ENCODE results near the gene GREB1L.
"Not testable (repeated sequence)": the region's sequence is repeated elsewhere in the genome, so short reads cannot be mapped to it uniquely, and the experiment has no call there.

GREB1L gene

GRCh38 chr18:21265971-21266673 lies 24.1 kb downstream of the GREB1L start:
- no peak for DNase-seq

GRCh38 chr18:21267400-21267799 lies 25.4 kb downstream of the GREB1L start:
- DNase-seq, result no peak

GRCh38 chr18:21269349-21269748 lies 27.3 kb downstream of the GREB1L start:
- no peak for DNase-seq

- DNase-seq, result no peak
Observed at GRCh38 chr18:21270453-21270852, 28.4 kb downstream of the GREB1L start.

GRCh38 chr18:21272016-21272579 lies 30.1 kb downstream of the GREB1L start:
- no peak for DNase-seq

GRCh38 chr18:21273568-21273967 lies 31.5 kb downstream of the GREB1L start:
- no peak for DNase-seq

- no peak for DNase-seq
Observed at GRCh38 chr18:21275645-21276044, 33.6 kb downstream of the GREB1L start.

- DNase-seq, result no peak
Observed at GRCh38 chr18:21277578-21277977, 35.5 kb downstream of the GREB1L start.

- not testable (repeated sequence) for DNase-seq
Observed at GRCh38 chr18:21278218-21278617, 36.2 kb downstream of the GREB1L start.

- no peak for DNase-seq
Observed at GRCh38 chr18:21281603-21282002, 39.6 kb downstream of the GREB1L start.

- no peak for DNase-seq
Observed at GRCh38 chr18:21284540-21284939, 42.5 kb downstream of the GREB1L start.

GRCh38 chr18:21289827-21290226 lies 47.8 kb downstream of the GREB1L start:
- DNase-seq, result no peak

- DNase-seq, result no peak
Observed at GRCh38 chr18:21291106-21291505, 49.1 kb downstream of the GREB1L start.

- DNase-seq, result no peak
Observed at GRCh38 chr18:21293479-21293878, 51.4 kb downstream of the GREB1L start.

GRCh38 chr18:21295101-21295500 lies 53.1 kb downstream of the GREB1L start:
- DNase-seq, result no peak

- no peak for DNase-seq
Observed at GRCh38 chr18:21296045-21296444, 54.0 kb downstream of the GREB1L start.

- no peak for DNase-seq
Observed at GRCh38 chr18:21298351-21298750, 56.3 kb downstream of the GREB1L start.

GRCh38 chr18:21300035-21300907 lies 58.2 kb downstream of the GREB1L start:
- no peak for DNase-seq

- DNase-seq, result no peak
Observed at GRCh38 chr18:21300908-21301200, 58.8 kb downstream of the GREB1L start.

GRCh38 chr18:21303445-21303844 lies 61.4 kb downstream of the GREB1L start:
- DNase-seq, result no peak

- no peak for DNase-seq
Observed at GRCh38 chr18:21303895-21304294, 61.9 kb downstream of the GREB1L start.

GRCh38 chr18:21305621-21306020 lies 63.6 kb downstream of the GREB1L start:
- no peak for DNase-seq

- DNase-seq, result no peak
Observed at GRCh38 chr18:21306368-21306767, 64.3 kb downstream of the GREB1L start.

- no peak for DNase-seq
Observed at GRCh38 chr18:21307578-21307977, 65.5 kb downstream of the GREB1L start.
